ENCODE results near the gene HOXD9.
A peak's percentile ranks its signal among the peaks of the same experiment; 100 is the strongest.

The HOXD9 gene

DNA sequence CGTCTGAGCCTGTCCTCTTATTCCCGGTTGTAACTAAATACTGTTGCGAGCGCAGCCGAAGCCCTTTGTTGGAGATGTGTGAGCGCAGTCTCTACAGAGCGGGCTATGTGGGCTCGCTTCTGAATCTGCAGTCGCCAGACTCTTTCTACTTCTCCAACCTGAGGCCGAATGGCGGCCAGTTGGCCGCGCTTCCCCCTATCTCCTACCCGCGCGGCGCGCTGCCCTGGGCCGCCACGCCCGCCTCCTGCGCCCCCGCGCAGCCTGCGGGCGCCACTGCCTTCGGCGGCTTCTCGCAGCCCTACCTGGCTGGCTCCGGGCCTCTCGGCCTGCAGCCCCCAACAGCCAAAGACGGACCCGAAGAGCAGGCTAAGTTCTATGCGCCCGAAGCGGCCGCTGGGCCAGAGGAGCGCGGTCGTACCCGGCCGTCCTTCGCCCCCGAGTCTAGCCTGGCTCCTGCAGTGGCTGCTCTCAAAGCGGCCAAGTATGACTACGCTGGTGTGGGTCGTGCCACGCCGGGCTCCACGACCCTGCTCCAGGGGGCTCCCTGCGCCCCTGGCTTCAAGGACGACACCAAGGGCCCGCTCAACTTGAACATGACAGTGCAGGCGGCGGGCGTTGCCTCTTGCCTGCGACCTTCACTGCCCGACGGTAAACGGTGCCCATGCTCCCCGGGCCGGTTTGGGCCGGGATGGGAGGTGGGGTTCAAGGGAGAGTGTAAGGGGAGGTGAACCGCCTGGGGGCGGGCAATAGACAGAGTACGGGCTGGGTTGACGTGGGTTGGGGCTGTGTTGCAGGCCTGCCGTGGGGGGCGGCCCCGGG lies 22.6 kb upstream of the HOXD9 start, which contains the start of gene HOXD12:
Gene HOXD12 (plus strand): TSS at position 68 of the 819 bp plus-strand sequence. CDS start 7 bp downstream, at position 75.
- Histone ChIP-seq H3K9me3 (ENCODE audit: insufficient read depth, low read length) (peaks cover 43% of the 10 kb centered on the region; the same call in 1 of the 2 replicates), H3K4me1 (ENCODE audit: insufficient read depth, insufficient read length) (peaks cover 6% of the 10 kb centered on the region), H3K36me3 (ENCODE audit: insufficient read depth, insufficient read length, low read length) (peaks cover 2% of the 10 kb centered on the region), H3K27me3 (ENCODE audit: insufficient read depth, insufficient read length) (peaks cover 83% of the 10 kb centered on the region), H3K4me3 (ENCODE audit: insufficient read length, low read depth) (peak within 1 kb of the TSS; percentile 41), H3K9ac (ENCODE audit: insufficient read length, low read depth) (peak within 1 kb of the TSS; percentile 77)
- DNase-seq (ENCODE audit: low read depth, low spot score): no peak
- TF ChIP-seq ZNF274 (IDR thresholded peaks at IDR 0.05; ENCODE audit: low read depth, low read length) (no peak), SUZ12 (IDR thresholded peaks at IDR 0.05; ENCODE audit: extremely low read depth, insufficient read depth, insufficient read length) (no peak), YY1 (IDR thresholded peaks at IDR 0.05; ENCODE audit: insufficient read depth, insufficient read length) (no peak)

DNA sequence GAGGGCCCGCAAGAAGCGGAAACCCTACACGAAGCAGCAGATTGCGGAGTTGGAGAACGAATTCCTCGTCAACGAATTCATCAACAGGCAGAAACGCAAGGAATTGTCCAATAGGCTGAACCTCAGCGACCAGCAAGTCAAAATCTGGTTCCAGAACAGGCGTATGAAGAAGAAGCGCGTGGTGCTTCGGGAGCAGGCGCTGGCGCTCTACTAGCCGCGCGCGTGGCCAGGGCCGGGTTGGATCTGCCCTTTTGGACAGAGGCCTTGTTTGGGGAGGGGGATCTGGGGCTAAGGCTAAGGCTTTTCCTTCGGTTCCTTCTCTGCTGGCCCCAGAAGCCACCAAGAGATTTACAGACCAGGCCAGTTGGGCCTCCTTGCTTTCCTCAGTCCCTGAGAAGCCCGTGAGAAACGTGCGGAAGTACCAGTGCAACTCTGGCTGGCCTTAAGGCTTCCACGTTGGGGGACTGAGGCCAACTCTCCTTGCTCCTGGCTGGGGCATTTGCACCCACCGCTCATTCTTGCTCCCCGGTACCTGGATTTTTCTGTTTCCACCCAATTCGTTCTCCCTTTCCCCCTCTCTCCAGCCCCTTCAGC lies 21.9 kb upstream of the HOXD9 start:
- peaks cover 36% of the 10 kb centered on the region; the same call in 1 of the 2 replicates for H3K9me3 ChIP-seq (ENCODE audit: insufficient read depth, low read length)
- TF ChIP-seq ZNF274 (IDR thresholded peaks at IDR 0.05; ENCODE audit: low read depth, low read length) (no peak), SUZ12 (IDR thresholded peaks at IDR 0.05; ENCODE audit: extremely low read depth, insufficient read depth, insufficient read length) (no peak), YY1 (IDR thresholded peaks at IDR 0.05; ENCODE audit: insufficient read depth, insufficient read length) (no peak)
- no peak for DNase-seq (ENCODE audit: low read depth, low spot score)
- H3K27me3 ChIP-seq (ENCODE audit: insufficient read depth, insufficient read length): peaks cover 83% of the 10 kb centered on the region
- no peaks in the 10 kb centered on the region for H3K36me3 ChIP-seq (ENCODE audit: insufficient read depth, insufficient read length, low read length)
- no peak overlapping the region for H3K4me3 ChIP-seq (ENCODE audit: insufficient read length, low read depth)
- H3K4me1 ChIP-seq (ENCODE audit: insufficient read depth, insufficient read length): peaks cover 13% of the 10 kb centered on the region
- no peak overlapping the region for H3K9ac ChIP-seq (ENCODE audit: insufficient read length, low read depth)

DNA sequence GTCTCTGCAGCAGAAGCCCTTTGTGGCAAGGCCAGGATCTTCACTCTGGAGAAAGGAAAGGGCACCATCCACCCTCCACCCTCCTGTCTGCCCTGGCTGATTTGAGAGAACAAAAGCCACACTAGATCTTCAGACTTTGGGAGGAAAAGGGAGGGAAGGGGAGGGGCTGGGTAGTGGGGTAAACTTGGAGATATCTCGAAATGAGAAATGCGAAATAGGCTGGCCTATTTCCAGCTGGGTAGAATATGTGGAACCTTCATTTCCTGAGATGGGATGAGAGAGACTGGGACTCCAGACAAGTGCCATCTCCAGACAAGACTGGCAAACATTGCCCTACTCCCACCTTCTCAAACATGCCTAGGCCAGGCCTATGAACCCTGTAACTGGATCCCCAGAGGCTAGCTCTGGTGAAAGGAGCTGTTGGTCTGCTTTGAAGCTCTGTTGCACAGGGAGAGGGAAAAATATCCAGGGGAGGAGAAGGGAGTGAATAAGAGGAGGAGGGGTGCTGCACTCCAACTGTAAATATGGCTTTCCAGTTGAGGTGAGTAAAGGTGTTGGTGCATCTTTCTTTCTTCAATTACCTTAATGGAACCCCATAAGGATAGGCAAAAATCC lies 21.2 kb upstream of the HOXD9 start:
- DNase-seq (ENCODE audit: low read depth, low spot score): no peak
- TF ChIP-seq ZNF274 (IDR thresholded peaks at IDR 0.05; ENCODE audit: low read depth, low read length): no peak
- H3K4me1 ChIP-seq (ENCODE audit: insufficient read depth, insufficient read length): peaks cover 18% of the 10 kb centered on the region
- no peak overlapping the region for H3K4me3 ChIP-seq (ENCODE audit: insufficient read length, low read depth)
- no peak overlapping the region for H3K9ac ChIP-seq (ENCODE audit: insufficient read length, low read depth)
- no peaks in the 10 kb centered on the region for H3K36me3 ChIP-seq (ENCODE audit: insufficient read depth, insufficient read length, low read length)
- peaks cover 32% of the 10 kb centered on the region; the same call in 1 of the 2 replicates for H3K9me3 ChIP-seq (ENCODE audit: insufficient read depth, low read length)
- peaks cover 83% of the 10 kb centered on the region for H3K27me3 ChIP-seq (ENCODE audit: insufficient read depth, insufficient read length)

DNA sequence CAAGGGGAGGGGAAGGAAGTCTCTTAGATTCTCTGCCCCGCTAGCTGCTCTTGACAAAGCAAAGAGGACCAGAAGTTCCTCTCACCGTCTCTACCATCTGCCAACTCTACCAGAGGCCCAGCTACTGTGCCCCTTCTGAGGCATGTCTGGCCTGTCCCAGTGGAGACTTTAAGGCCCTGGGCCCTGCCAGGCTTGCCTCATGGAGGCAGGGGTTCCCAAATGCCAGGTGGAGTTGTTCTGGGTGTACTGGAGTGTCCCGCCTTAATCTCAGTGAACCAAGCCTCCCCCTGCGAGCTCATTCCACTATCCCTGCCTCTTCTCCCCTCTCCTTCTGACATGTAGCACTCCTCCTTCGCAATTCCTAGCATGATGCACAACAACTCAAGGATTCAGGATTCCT lies 20.7 kb upstream of the HOXD9 start:
- H3K9me3 ChIP-seq (ENCODE audit: insufficient read depth, low read length): peaks cover 32% of the 10 kb centered on the region; the same call in 1 of the 2 replicates
- no peaks in the 10 kb centered on the region for H3K36me3 ChIP-seq (ENCODE audit: insufficient read depth, insufficient read length, low read length)
- DNase-seq (ENCODE audit: low read depth, low spot score): no peak
- H3K27me3 ChIP-seq (ENCODE audit: insufficient read depth, insufficient read length): peaks cover 86% of the 10 kb centered on the region
- no peak overlapping the region for H3K4me3 ChIP-seq (ENCODE audit: insufficient read length, low read depth)
- no peak overlapping the region for H3K9ac ChIP-seq (ENCODE audit: insufficient read length, low read depth)
- TF ChIP-seq YY1 (IDR thresholded peaks at IDR 0.05; ENCODE audit: insufficient read depth, insufficient read length) (no peak), SUZ12 (IDR thresholded peaks at IDR 0.05; ENCODE audit: extremely low read depth, insufficient read depth, insufficient read length) (no peak), ZNF274 (IDR thresholded peaks at IDR 0.05; ENCODE audit: low read depth, low read length) (no peak)
- peaks cover 19% of the 10 kb centered on the region for H3K4me1 ChIP-seq (ENCODE audit: insufficient read depth, insufficient read length)

DNA sequence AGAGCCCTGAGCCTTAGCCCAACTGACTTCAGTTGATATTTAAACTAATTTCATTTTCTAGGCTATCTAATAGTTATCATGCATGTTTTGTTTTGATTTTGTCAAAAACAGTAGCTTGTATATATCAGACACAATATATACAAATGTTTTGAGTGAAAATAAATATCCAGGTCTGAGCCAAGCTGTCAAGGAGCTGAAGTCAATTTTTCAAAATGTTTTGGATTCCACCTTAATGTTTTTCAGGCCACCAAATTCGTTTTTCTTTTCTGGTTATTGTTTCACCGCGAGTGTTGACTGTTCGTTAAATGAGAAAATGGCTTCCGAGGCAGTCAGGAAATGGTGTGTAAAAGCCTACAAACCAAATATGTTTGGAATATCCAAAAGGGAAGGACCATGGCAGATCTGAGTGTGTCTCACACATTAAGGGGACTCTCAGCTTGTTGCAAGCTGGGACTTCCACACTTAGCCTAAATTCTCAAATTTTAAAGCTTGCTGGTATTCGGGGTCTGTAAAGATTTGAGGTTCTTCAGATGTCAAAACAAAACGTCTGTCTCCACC lies 20.1 kb upstream of the HOXD9 start:
- Histone ChIP-seq H3K36me3 (ENCODE audit: insufficient read depth, insufficient read length, low read length) (no peaks in the 10 kb centered on the region), H3K9me3 (ENCODE audit: insufficient read depth, low read length) (peaks cover 32% of the 10 kb centered on the region; the same call in 1 of the 2 replicates), H3K9ac (ENCODE audit: insufficient read length, low read depth) (no peak overlapping the region), H3K4me1 (ENCODE audit: insufficient read depth, insufficient read length) (peaks cover 19% of the 10 kb centered on the region), H3K27me3 (ENCODE audit: insufficient read depth, insufficient read length) (peaks cover 92% of the 10 kb centered on the region), H3K4me3 (ENCODE audit: insufficient read length, low read depth) (no peak overlapping the region)
- TF ChIP-seq YY1 (IDR thresholded peaks at IDR 0.05; ENCODE audit: insufficient read depth, insufficient read length) (no peak), SUZ12 (IDR thresholded peaks at IDR 0.05; ENCODE audit: extremely low read depth, insufficient read depth, insufficient read length) (no peak), ZNF274 (IDR thresholded peaks at IDR 0.05; ENCODE audit: low read depth, low read length) (no peak)
- DNase-seq (ENCODE audit: low read depth, low spot score): no peak

DNA sequence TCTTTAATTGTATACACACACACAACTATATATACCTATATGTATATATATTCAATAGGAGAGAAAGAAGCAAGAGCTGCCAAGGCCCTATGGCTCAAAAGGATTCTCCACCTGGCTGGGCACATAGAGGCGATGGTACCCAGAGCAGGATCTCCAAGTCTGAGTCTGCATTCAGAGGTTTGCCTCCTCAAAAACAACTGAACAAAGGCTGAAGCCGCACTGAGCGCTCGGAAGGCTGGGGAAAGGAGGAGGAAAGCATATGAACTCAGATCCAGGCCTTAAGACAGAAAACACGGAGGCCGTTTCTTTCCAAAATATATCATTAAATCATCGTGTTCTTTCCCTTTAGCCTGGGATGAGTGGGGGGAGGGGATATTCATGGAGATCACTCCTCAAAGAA lies 19.3 kb upstream of the HOXD9 start:
- no peak for DNase-seq (ENCODE audit: low read depth, low spot score)

More for the DNA sequence above, 19.3 kb upstream of the HOXD9 start:
- Histone ChIP-seq H3K4me1 (ENCODE audit: insufficient read depth, insufficient read length) (peaks cover 19% of the 10 kb centered on the region), H3K9me3 (ENCODE audit: insufficient read depth, low read length) (peaks cover 32% of the 10 kb centered on the region; the same call in 1 of the 2 replicates), H3K9ac (ENCODE audit: insufficient read length, low read depth) (no peak overlapping the region), H3K36me3 (ENCODE audit: insufficient read depth, insufficient read length, low read length) (no peaks in the 10 kb centered on the region), H3K27me3 (ENCODE audit: insufficient read depth, insufficient read length) (peaks cover 98% of the 10 kb centered on the region), H3K4me3 (ENCODE audit: insufficient read length, low read depth) (no peak overlapping the region)
- TF ChIP-seq YY1 (IDR thresholded peaks at IDR 0.05; ENCODE audit: insufficient read depth, insufficient read length) (no peak), ZNF274 (IDR thresholded peaks at IDR 0.05; ENCODE audit: low read depth, low read length) (no peak), SUZ12 (IDR thresholded peaks at IDR 0.05; ENCODE audit: extremely low read depth, insufficient read depth, insufficient read length) (no peak)
